ENCODE measurements around the gene LDLRAD3. TPM values are rescaled to one million over a fixed set of nuclear protein-coding genes. Genes with fewer than 3 reads are reported as not detected.

The LDLRAD3 gene
- total RNA-seq, 1 experiment from 2014 or later, result 19.0 TPM

- ATAC-seq (no peak), DNase-seq (ENCODE audit: low read depth, low spot score) (no peak)
- Histone ChIP-seq H3K4me3 (replicated peaks in 1 of 2; ENCODE audit: low read depth in 1 of 2, low read length in 2 of 2) (no peak overlapping the region), H2AFZ (ENCODE audit: low read depth, low read length, poor library complexity, severe bottlenecking) (no peak overlapping the region), H3K9me2 (ENCODE audit: insufficient read depth) (no peaks in the 10 kb centered on the region), H3K4me2 (ENCODE audit: low read length) (no peak overlapping the region), H3K4me1 (ENCODE audit: control insufficient read depth in 1 of 2, insufficient read depth in 2 of 2, low read length in 2 of 2) (no peaks in the 10 kb centered on the region), H3K27ac (ENCODE audit: low read depth, low read length) (no peak overlapping the region), H3K36me3 (ENCODE audit: control insufficient read depth in 1 of 2, insufficient read depth in 2 of 2, low read length in 2 of 2) (no peaks in the 10 kb centered on the region), H4K20me1 (ENCODE audit: insufficient read depth) (no peaks in the 10 kb centered on the region), H3K9me3 (ENCODE audit: control insufficient read depth in 1 of 2, insufficient read depth in 1 of 2, low read depth in 1 of 2, low read length in 2 of 2) (peaks cover 0 to 5% of the 10 kb centered on the region in 2 experiments; a peak in 1 of 4 replicates), H3K9ac (ENCODE audit: low read length) (no peak overlapping the region), H3K79me2 (ENCODE audit: insufficient read depth, low read length) (no peaks in the 10 kb centered on the region), H3K27me3 (ENCODE audit: insufficient read depth, low read length) (no peaks in the 10 kb centered on the region)
- ChIA-PET POLR2A (no interaction called here), CTCF (no interaction called here), RAD21 (ENCODE audit: low non-redundant PET in 1 of 2, low total read pairs in 2 of 2, uncharacterized antibody in 2 of 2, unreplicated experiment in 2 of 2) (no interaction called here)
- TF ChIP-seq POLR2AphosphoS5 (IDR thresholded peaks at IDR 0.05; ENCODE audit: low read depth, low read length), result no peak
- TF ChIP-seq ZNF274 (IDR thresholded peaks at IDR 0.05; ENCODE audit: low read depth, low read length), result no peak
- TF ChIP-seq MAX (IDR thresholded peaks at IDR 0.05), result no peak
- TF ChIP-seq ZFX (IDR thresholded peaks at IDR 0.05), result no peak
- TF ChIP-seq SP1 (IDR thresholded peaks at IDR 0.05; ENCODE audit: low read depth), result no peak
- no peak for TF ChIP-seq EGR1 (IDR thresholded peaks at IDR 0.05; ENCODE audit: low read depth)
- no peak for TF ChIP-seq CBX3 (IDR thresholded peaks at IDR 0.05; ENCODE audit: low read depth)
- no peak for TF ChIP-seq ELF1 (IDR thresholded peaks at IDR 0.05; ENCODE audit: borderline replicate concordance, low read depth)
- TF ChIP-seq CEBPB (IDR thresholded peaks at IDR 0.05; ENCODE audit: low read depth), result no peak
- TF ChIP-seq, protein P1, sequence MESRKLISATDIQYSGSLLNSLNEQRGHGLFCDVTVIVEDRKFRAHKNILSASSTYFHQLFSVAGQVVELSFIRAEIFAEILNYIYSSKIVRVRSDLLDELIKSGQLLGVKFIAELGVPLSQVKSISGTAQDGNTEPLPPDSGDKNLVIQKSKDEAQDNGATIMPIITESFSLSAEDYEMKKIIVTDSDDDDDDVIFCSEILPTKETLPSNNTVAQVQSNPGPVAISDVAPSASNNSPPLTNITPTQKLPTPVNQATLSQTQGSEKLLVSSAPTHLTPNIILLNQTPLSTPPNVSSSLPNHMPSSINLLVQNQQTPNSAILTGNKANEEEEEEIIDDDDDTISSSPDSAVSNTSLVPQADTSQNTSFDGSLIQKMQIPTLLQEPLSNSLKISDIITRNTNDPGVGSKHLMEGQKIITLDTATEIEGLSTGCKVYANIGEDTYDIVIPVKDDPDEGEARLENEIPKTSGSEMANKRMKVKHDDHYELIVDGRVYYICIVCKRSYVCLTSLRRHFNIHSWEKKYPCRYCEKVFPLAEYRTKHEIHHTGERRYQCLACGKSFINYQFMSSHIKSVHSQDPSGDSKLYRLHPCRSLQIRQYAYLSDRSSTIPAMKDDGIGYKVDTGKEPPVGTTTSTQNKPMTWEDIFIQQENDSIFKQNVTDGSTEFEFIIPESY (IDR thresholded peaks at IDR 0.05; ENCODE audit: extremely low read depth, insufficient replicate concordance, low read length), result no peak
- no peak for TF ChIP-seq SIN3A (IDR thresholded peaks at IDR 0.05; ENCODE audit: low read depth)
- no peak for TF ChIP-seq RAD21 (IDR thresholded peaks at IDR 0.05; ENCODE audit: low read depth)
- TF ChIP-seq POLR2A (IDR thresholded peaks at IDR 0.05; ENCODE audit: borderline replicate concordance, extremely low read depth, insufficient read depth, insufficient read length), result no peak
- TF ChIP-seq FOSL1 (IDR thresholded peaks at IDR 0.05; ENCODE audit: low read depth), result no peak
- no peak for TF ChIP-seq EZH2phosphoT487 (IDR thresholded peaks at IDR 0.05; ENCODE audit: borderline replicate concordance)
- no peak for TF ChIP-seq JUND (IDR thresholded peaks at IDR 0.05)
- BruUV-seq (replicated peaks), result no TSS peak
- intact Hi-C loops (cut with micrococcal nuclease), result no loop called here
Measured at GRCh38 chr11:36116161-36116560, 172.3 kb downstream of the LDLRAD3 start.
